ENCODE results near the gene IGF2BP1.

DNA sequence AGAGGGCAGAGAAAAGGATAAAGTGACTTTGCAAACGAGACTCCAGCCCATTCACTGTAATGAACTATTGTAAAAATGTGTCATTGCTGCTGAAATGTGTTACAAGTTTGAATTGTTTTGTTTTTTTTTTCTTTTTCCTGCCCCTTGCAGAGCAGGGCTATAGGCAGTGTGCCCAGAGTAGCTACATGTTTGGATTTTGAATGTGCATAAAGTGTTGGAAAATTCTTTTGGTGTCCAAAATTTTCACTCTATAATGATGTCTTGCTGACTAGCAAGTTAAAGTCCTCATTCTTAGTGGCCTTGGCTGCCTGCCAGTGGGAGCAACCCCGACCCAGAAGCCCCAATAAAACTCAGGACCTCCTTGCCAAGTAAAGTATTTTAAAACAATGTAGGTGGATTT is 66.5 kb downstream of the IGF2BP1 start:
- TF ChIP-seq, protein P1, sequence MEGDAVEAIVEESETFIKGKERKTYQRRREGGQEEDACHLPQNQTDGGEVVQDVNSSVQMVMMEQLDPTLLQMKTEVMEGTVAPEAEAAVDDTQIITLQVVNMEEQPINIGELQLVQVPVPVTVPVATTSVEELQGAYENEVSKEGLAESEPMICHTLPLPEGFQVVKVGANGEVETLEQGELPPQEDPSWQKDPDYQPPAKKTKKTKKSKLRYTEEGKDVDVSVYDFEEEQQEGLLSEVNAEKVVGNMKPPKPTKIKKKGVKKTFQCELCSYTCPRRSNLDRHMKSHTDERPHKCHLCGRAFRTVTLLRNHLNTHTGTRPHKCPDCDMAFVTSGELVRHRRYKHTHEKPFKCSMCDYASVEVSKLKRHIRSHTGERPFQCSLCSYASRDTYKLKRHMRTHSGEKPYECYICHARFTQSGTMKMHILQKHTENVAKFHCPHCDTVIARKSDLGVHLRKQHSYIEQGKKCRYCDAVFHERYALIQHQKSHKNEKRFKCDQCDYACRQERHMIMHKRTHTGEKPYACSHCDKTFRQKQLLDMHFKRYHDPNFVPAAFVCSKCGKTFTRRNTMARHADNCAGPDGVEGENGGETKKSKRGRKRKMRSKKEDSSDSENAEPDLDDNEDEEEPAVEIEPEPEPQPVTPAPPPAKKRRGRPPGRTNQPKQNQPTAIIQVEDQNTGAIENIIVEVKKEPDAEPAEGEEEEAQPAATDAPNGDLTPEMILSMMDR (IDR thresholded peaks at IDR 0.05), result no peak
- no peak for TF ChIP-seq POLR2A (IDR thresholded peaks at IDR 0.05)

Data from adrenal gland (tissue), 5 donors.